Liver (tissue), 9 donors: Measurements from ENCODE around the gene SLC22A12. TPM values are rescaled to one million over a fixed set of nuclear protein-coding genes. Genes with fewer than 3 reads are reported as not detected.

Source experiments
- DNase-seq: peaks from one replicate; pipeline ENCODE4 v3.0.0-alpha.2; 2017; ENCODE audit warnings: low spot score
- H3K27ac ChIP-seq, 2 donors: one replicate each; pipeline ENCODE4 v1.7.0; 2013; ENCODE audit warnings: inconsistent platforms in 2 of 2, low read length in 2 of 2, control low read depth in 1 of 2, low read depth in 1 of 2, mild to moderate bottlenecking in 1 of 2
- H3K27me3 ChIP-seq, 4 donors: one replicate each; pipeline versions ENCODE4 v1.6.1 to v1.7.0; 2013; ENCODE audit warnings: low read length in 3 of 4, inconsistent platforms in 1 of 4, mild to moderate bottlenecking in 1 of 4, moderate library complexity in 1 of 4; ENCODE audit not compliant: control insufficient read depth in 4 of 4, insufficient read depth in 4 of 4
- H3K36me3 ChIP-seq, 4 donors: one replicate each; pipeline versions ENCODE4 v1.6.1 to v1.7.0; 2013; ENCODE audit warnings: low read length in 3 of 4, mild to moderate bottlenecking in 3 of 4, low read depth in 1 of 4, moderate library complexity in 1 of 4; ENCODE audit not compliant: control insufficient read depth in 4 of 4, insufficient read depth in 3 of 4
- H3K4me1 ChIP-seq, 4 donors: one replicate each; pipeline versions ENCODE4 v1.6.1 to v1.7.0; 2013; ENCODE audit warnings: low read length in 3 of 4, mild to moderate bottlenecking in 3 of 4, moderate library complexity in 1 of 4; ENCODE audit not compliant: control insufficient read depth in 4 of 4, insufficient read depth in 4 of 4
- H3K4me3 ChIP-seq, 3 donors: one replicate each; pipeline versions ENCODE4 v1.6.1 to v1.7.0; 2013; ENCODE audit warnings: low read length in 3 of 3, control low read depth in 1 of 3, low read depth in 1 of 3, mild to moderate bottlenecking in 1 of 3
- H3K9ac ChIP-seq, 2 donors: one replicate each; pipeline ENCODE4 v1.7.0; 2013; ENCODE audit warnings: low read length in 2 of 2, mild to moderate bottlenecking in 2 of 2, moderate library complexity in 2 of 2, control low read depth in 1 of 2, low read depth in 1 of 2
- H3K9me3 ChIP-seq, 4 donors: one replicate each; pipeline versions ENCODE4 v1.6.1 to v1.7.0; 2013; ENCODE audit warnings: low read length in 3 of 4; ENCODE audit not compliant: control insufficient read depth in 4 of 4
- EGR1 ChIP-seq, 2 donors: IDR thresholded peaks; 2 replicates each; pipeline ENCODE4 v1.6.1; 2016 to 2018; ENCODE audit warnings: antibody characterized with exemption in 2 of 2, low read depth in 2 of 2
- FOXA2 ChIP-seq: IDR thresholded peaks from 2 replicates; pipeline ENCODE4 v1.6.1; 2016; ENCODE audit warnings: antibody characterized with exemption
- HNF4A ChIP-seq, 2 donors: conservative IDR thresholded peaks; 2 replicates each; pipeline ENCODE4 v1.6.1; 2016; ENCODE audit warnings: antibody characterized with exemption in 2 of 2, mild to moderate bottlenecking in 2 of 2
- MAX ChIP-seq: IDR thresholded peaks from 2 replicates; pipeline ENCODE4 v1.6.1; 2016; ENCODE audit warnings: antibody characterized with exemption
- NR2F2 ChIP-seq: IDR thresholded peaks from 2 replicates; pipeline ENCODE4 v1.6.1; 2016; ENCODE audit warnings: antibody characterized with exemption
- RAD21 ChIP-seq, 2 donors: IDR thresholded peaks; 2 replicates each; pipeline ENCODE4 v1.6.1; 2016; ENCODE audit warnings: antibody characterized with exemption in 2 of 2, mild to moderate bottlenecking in 2 of 2
- RXRA ChIP-seq, 2 donors: IDR thresholded peaks; 2 replicates each; pipeline ENCODE4 v1.6.1; 2017 to 2018; ENCODE audit warnings: antibody characterized with exemption in 2 of 2, mild to moderate bottlenecking in 1 of 2
- TAF1 ChIP-seq: conservative IDR thresholded peaks from 2 replicates; pipeline ENCODE4 v1.6.1; 2016; ENCODE audit warnings: antibody characterized with exemption, mild to moderate bottlenecking
- YY1 ChIP-seq: IDR thresholded peaks from 2 replicates; pipeline ENCODE4 v1.6.1; 2016; ENCODE audit warnings: antibody characterized with exemption, mild to moderate bottlenecking
- ZBTB33 ChIP-seq: IDR thresholded peaks from 2 replicates; pipeline ENCODE4 v1.6.1; 2016; ENCODE audit warnings: antibody characterized with exemption
- WGBS: extraction: QIAGEN DNeasy Blood & Tissue Kit; methylation state at CpG from one replicate; pipeline ENCODE4 v1.1.7; 2013; 5-methylcytosine and 5-hydroxymethylcytosine counted together
- polyA plus RNA-seq, 2 donors: library from polyadenylated mRNA; stranded (reverse) in 1 of 2; unstranded in 1 of 2; fragments of 200-250 nt in 1 of 2; fragments of >200 nt in 1 of 2; fragmentation: Nextera tagmentation in 1 of 2; extraction: Ambion mirVana in 1 of 2; gene quantifications; one replicate each; pipeline versions ENCODE4 v1.2.1 to v1.2.3, GENCODE V29; 2013 to 2015
- total RNA-seq, 2 donors: library from RNA; depleted of rRNA; stranded (reverse); fragments of >200 nt; gene quantifications; one replicate each; pipeline ENCODE4 v1.2.3, GENCODE V29; 2014
- donor health status: healthy.
- donor health status: healthy.
- donor health status: healthy.
- donor health status: healthy.
- donor health status: healthy.

The SLC22A12 gene
- total and polyA plus RNA-seq, 4 donors = under 0.01 to 0.02 TPM; not detected in 2

- Histone ChIP-seq H3K27ac (no peak overlapping the region), H3K9ac (no peak overlapping the region), H3K4me1 (no peaks in the 10 kb centered on the region), H3K27me3 (peaks cover 0 to 3% (median 0%) of the 10 kb centered on the region in 4 donors), H3K9me3 (no peaks in the 10 kb centered on the region), H3K4me3 (no peak overlapping the region), H3K36me3 (no peaks in the 10 kb centered on the region)
- 85% methylated on average over 12 of the region's 12 CpGs for WGBS
- TF ChIP-seq RAD21 (IDR thresholded peaks at IDR 0.05) = no peak
- no peak for TF ChIP-seq MAX
- no peak for DNase-seq
Observed at GRCh38 chr11:64601605-64602465, 10.8 kb downstream of the SLC22A12 start.

- Histone ChIP-seq H3K9ac (no peak overlapping the region), H3K27me3 (peaks cover 0 to 3% (median 0%) of the 10 kb centered on the region in 4 donors), H3K36me3 (no peaks in the 10 kb centered on the region), H3K27ac (no peak overlapping the region), H3K4me3 (no peak overlapping the region), H3K9me3 (no peaks in the 10 kb centered on the region), H3K4me1 (no peaks in the 10 kb centered on the region)
- no peak for DNase-seq
- no peak for TF ChIP-seq RAD21 (IDR thresholded peaks at IDR 0.05)
- WGBS = 95% methylated on average over 10 of the region's 10 CpGs
Observed at GRCh38 chr11:64602466-64603070, 11.5 kb downstream of the SLC22A12 start.

GRCh38 chr11:64603411-64604110 is 12.5 kb downstream of the SLC22A12 start:
- no peak for DNase-seq
- Histone ChIP-seq H3K4me3 (no peak overlapping the region), H3K36me3 (no peaks in the 10 kb centered on the region), H3K27ac (no peak overlapping the region), H3K9me3 (no peaks in the 10 kb centered on the region), H3K4me1 (no peaks in the 10 kb centered on the region), H3K9ac (no peak overlapping the region), H3K27me3 (no peaks in the 10 kb centered on the region)
- WGBS = 89% methylated on average over 10 of the region's 10 CpGs
- no peak for TF ChIP-seq ZBTB33
- no peak for TF ChIP-seq TAF1
- TF ChIP-seq HNF4A (conservative IDR thresholded peaks at IDR 0.05) = no peak
- no peak for TF ChIP-seq FOXA2
- no peak for TF ChIP-seq EGR1 (IDR thresholded peaks at IDR 0.05; ENCODE audit: low read depth in 2 of 2)
- no peak for TF ChIP-seq YY1
- TF ChIP-seq RAD21 (IDR thresholded peaks at IDR 0.05) = no peak
- no peak for TF ChIP-seq NR2F2
- TF ChIP-seq MAX = no peak
- TF ChIP-seq RXRA (IDR thresholded peaks at IDR 0.05) = no peak
